SU-DHL-6 (cell line): ENCODE measurements around the gene RIOK1.
A peak's percentile ranks its signal among the peaks of the same experiment; 100 is the strongest.

Experiments
- H2AFZ ChIP-seq: fragments of 200-600 bp; sonication (generic); 2 replicates; pipeline ENCODE4 v1.6.1; 2014; ENCODE audit warnings: low read depth, mild to moderate bottlenecking, moderate library complexity, mixed read lengths, antibody characterized with exemption, low read length; ENCODE audit not compliant: severe bottlenecking
- H3F3A ChIP-seq: fragments of 200-600 bp; shearing (Covaris generic); 2 replicates; pipeline ENCODE4 v1.6.0; 2016; ENCODE audit warnings: antibody characterized with exemption, mild to moderate bottlenecking; ENCODE audit not compliant: insufficient read depth
- H3K27ac ChIP-seq: fragments of 200-600 bp; sonication (generic); 2 replicates; pipeline ENCODE4 v1.5.1; 2016; ENCODE audit warnings: low read depth, mild to moderate bottlenecking, low read length, moderate library complexity, mixed read lengths
- H3K27me3 ChIP-seq: fragments of 200-600 bp; sonication (generic), shearing (Covaris generic); 2 replicates; pipeline ENCODE4 v1.6.0; 2014; ENCODE audit warnings: mild to moderate bottlenecking, low read length
- H3K36me3 ChIP-seq: fragments of 200-600 bp; sonication (generic); 2 replicates; pipeline ENCODE4 v1.6.1; 2014; ENCODE audit warnings: mild to moderate bottlenecking, low read length, mixed read lengths
- H3K4me2 ChIP-seq: fragments of 300-600, 200-600 bp; shearing (Covaris generic), sonication (generic); 2 replicates; pipeline ENCODE4 v1.6.0; 2014; ENCODE audit warnings: low read length, low read depth, mild to moderate bottlenecking; ENCODE audit not compliant: poor library complexity, severe bottlenecking
- H3K4me3 ChIP-seq: fragments of 200-600 bp; sonication (generic); 2 replicates; pipeline ENCODE4 v1.5.1; 2014; ENCODE audit warnings: antibody characterized with exemption, low read length, mild to moderate bottlenecking, mixed read lengths; ENCODE audit not compliant: insufficient read depth, poor library complexity, severe bottlenecking
- H3K79me2 ChIP-seq: fragments of 200-600 bp; sonication (generic); 2 replicates; pipeline ENCODE4 v1.6.1; 2014; ENCODE audit warnings: mild to moderate bottlenecking, low read length, moderate library complexity; ENCODE audit not compliant: insufficient read depth
- H3K9ac ChIP-seq: fragments of 200-600 bp; sonication (generic); 2 replicates; pipeline ENCODE4 v1.7.0; 2014; ENCODE audit warnings: mild to moderate bottlenecking, low read length
- H3K9me2 ChIP-seq: fragments of 200-600 bp; sonication (generic); replicated peaks from 2 replicates; pipeline ENCODE4 v1.6.1; 2014; ENCODE audit warnings: low read length; ENCODE audit not compliant: insufficient read depth
- H3K9me3 ChIP-seq: fragments of 200-600 bp; sonication (generic); 2 replicates; pipeline ENCODE4 v1.6.1; 2014; ENCODE audit warnings: low read length, mixed read lengths; ENCODE audit not compliant: insufficient read depth
- H4K20me1 ChIP-seq: fragments of 200-600 bp; sonication (generic); 2 replicates; pipeline ENCODE4 v1.6.1; 2014; ENCODE audit warnings: low read depth, mild to moderate bottlenecking, antibody characterized with exemption, low read length, moderate library complexity, mixed read lengths
- CTCF ChIP-seq: fragments of 200-600 bp; sonication (generic); IDR thresholded peaks from one replicate; pipeline ENCODE4 v1.5.1; 2017; ENCODE audit warnings: antibody characterized with exemption, mild to moderate bottlenecking, low read length, moderate library complexity; ENCODE audit not compliant: insufficient read depth, poor library complexity, severe bottlenecking
- EZH2phosphoT487 ChIP-seq: fragments of 200-600 bp; sonication (generic), shearing (Covaris generic); conservative IDR thresholded peaks from 2 replicates; pipeline ENCODE4 v1.6.1; 2018; ENCODE audit warnings: mild to moderate bottlenecking, antibody characterized with exemption, low read length, moderate library complexity, mixed read lengths

RIOK1 gene

GRCh38 chr6:7389451-7390225, at the start of gene RIOK1, which contains the start of gene CAGE1:
TSS of gene RIOK1 (plus strand) at chr6:7389808. CDS start at chr6:7390003, 195 bp downstream.
TSS of gene CAGE1 (minus strand) at chr6:7389742. CDS start at chr6:7387173, 2,569 bp downstream.
- TF ChIP-seq CTCF (peak; percentile 15), EZH2phosphoT487 (no peak)
- Histone ChIP-seq H3K9me3 (no peaks in the 10 kb centered on the region), H3K36me3 (peaks cover 14% of the 10 kb centered on the region), H3F3A (peaks cover 5% of the 10 kb centered on the region; the same call in 1 of the 2 replicates), H3K4me3 (peak within 1 kb of the TSS; percentile 60), H3K9ac (peak within 1 kb of the TSS; percentile 63), H3K79me2 (peaks cover 44% of the 10 kb centered on the region), H2AFZ (peak within 1 kb of the TSS; percentile 64), H3K27ac (peak within 1 kb of the TSS; percentile 66), H3K27me3 (no peaks in the 10 kb centered on the region), H3K4me2 (peak within 1 kb of the TSS; percentile 67), H4K20me1 (peaks cover 8% of the 10 kb centered on the region), H3K9me2 (no peaks in the 10 kb centered on the region)

DNA sequence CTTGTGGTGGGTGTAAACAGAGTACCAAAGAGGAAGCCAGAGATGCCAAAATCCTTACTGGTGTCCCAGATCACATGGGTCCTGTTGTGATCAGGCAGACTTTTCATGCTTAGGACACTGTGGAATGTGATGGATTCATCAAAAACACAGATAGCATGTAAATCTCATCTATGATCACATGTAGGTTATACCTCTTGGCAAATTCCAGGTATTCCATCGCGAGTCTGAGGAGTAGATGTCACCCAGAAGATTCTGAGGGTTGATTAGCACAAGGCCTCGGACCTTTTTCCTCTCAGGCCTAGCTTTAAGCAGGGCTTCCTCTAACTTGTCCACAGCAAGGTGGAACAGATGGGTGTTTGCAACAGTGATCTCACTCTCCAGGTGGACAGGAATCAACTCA, 48.3 kb upstream of the RIOK1 start:
- no peaks in the 10 kb centered on the region for H3F3A ChIP-seq
- H3K9ac ChIP-seq: no peak overlapping the region
- H3K4me2 ChIP-seq: no peak overlapping the region
- H3K27me3 ChIP-seq: no peaks in the 10 kb centered on the region
- H3K9me2 ChIP-seq: no peaks in the 10 kb centered on the region
- no peaks in the 10 kb centered on the region for H3K79me2 ChIP-seq
- TF ChIP-seq CTCF (no peak), EZH2phosphoT487 (no peak)
- no peaks in the 10 kb centered on the region for H3K36me3 ChIP-seq
- no peak overlapping the region for H2AFZ ChIP-seq
- H3K27ac ChIP-seq: no peak overlapping the region
- H4K20me1 ChIP-seq: no peaks in the 10 kb centered on the region
- no peaks in the 10 kb centered on the region for H3K9me3 ChIP-seq
- no peak overlapping the region for H3K4me3 ChIP-seq

GRCh38 chr6:7341989-7342742, 47.4 kb upstream of the RIOK1 start:
- Histone ChIP-seq H3K9ac (no peak overlapping the region), H3K9me3 (no peaks in the 10 kb centered on the region), H3K27me3 (no peaks in the 10 kb centered on the region), H3K27ac (no peak overlapping the region), H3K4me2 (no peak overlapping the region), H3K79me2 (no peaks in the 10 kb centered on the region), H3K4me3 (no peak overlapping the region), H3K36me3 (no peaks in the 10 kb centered on the region), H3F3A (no peaks in the 10 kb centered on the region), H2AFZ (no peak overlapping the region), H3K9me2 (no peaks in the 10 kb centered on the region), H4K20me1 (no peaks in the 10 kb centered on the region)
- no peak for TF ChIP-seq CTCF
- no peak for TF ChIP-seq EZH2phosphoT487
